GM12873 (cell line): ENCODE measurements around the gene TOPAZ1.
A peak's percentile ranks its signal among the peaks of the same experiment; 100 is the strongest.

Source experiments
- CTCF ChIP-seq: IDR thresholded peaks from 2 replicates; pipeline ENCODE4 v1.5.1; 2012; ENCODE audit warnings: low read depth, mild to moderate bottlenecking, moderate library complexity, low read length, control low read depth; ENCODE audit not compliant: insufficient read depth; ENCODE audit errors: missing control alignments

Gene TOPAZ1

DNA sequence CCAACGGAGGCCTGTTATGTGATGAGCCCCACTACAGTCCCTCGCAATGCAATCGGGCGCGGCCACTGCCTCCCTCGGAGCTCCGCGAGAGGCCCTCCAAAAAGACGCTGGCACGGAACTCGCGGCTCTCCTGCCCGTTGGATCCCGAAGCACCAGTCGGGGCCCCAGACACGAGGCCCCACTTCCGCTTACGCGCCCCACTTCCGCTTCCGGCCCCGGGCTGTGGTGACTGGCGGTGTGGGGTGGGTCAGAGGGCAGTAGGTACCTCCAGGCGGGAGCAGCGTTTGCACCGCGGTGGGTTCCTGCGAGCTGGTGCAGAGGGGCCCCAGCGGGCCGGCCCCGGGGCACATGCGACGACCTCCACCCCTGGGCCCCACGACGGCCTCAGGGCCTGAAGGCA, at the start of gene TOPAZ1:
Gene TOPAZ1 (plus strand): TSS at position 181 of the 400 bp plus-strand sequence. CDS start 168 bp downstream, at position 349.
- no peak for TF ChIP-seq CTCF

DNA sequence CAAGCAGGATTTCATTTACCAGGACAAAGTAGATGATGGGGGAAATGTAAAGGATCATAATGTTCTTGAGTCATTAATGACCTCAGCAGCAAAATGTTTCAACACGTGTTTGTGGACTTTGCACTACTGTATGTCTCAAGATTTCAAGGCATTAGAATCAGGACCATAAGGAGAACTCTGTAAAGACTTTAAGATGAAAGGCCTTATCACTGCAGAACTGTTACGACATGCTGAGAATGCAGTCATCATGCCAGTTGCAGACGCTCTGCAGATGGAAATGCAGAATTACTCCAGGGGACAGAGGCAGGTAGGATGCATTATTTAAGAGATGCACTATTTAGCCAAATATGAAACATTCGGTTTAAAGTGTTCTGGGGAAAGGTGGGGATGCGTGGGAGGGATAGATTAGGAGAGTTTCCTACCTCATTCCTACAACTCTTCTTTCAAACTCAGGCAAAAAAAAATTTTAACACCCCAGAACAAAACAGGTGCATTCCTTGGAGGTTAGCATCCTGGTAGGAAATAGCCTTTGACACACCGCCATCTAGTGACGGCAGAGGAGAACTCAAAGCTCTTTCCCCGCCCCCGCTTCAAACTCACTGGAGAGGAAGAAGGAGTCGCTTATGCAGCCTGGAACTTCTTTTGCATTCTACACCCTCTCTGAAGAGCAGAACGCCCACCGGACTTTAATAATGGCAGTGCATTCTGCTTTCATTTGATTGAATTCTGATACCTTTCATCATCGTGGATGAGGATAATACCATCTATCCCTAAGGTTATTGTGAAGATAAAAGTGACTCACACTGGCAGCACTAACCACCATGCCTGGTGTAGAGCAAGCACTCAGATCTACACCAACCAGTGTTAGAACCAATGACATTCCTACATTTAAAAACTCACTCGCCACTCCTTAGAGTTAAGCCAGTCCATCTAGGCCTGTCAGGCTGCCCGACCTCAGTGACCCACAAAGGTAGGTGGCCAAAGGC, 43.1 kb upstream of the TOPAZ1 start:
- TF ChIP-seq CTCF = peak; percentile 88

DNA sequence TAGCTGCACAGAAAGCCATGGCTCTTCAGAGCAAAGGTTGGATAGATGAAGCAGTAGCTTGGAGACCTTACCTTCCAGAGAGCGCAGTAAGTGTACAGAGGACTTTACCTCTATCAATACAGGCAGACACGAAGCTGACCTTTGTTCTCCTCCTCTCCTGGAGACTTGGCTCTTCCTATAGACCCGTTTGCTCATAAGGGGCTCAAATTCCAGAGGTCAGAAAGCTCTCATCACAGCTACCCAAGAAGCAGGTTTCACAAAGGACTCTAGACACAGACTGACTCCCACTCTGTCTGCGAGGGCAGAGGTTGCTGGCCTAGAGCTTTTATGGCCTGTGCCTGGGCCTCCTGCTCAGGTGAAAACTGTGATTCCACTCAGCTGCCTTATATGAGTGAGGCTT, 35.4 kb upstream of the TOPAZ1 start:
- no peak for TF ChIP-seq CTCF

DNA sequence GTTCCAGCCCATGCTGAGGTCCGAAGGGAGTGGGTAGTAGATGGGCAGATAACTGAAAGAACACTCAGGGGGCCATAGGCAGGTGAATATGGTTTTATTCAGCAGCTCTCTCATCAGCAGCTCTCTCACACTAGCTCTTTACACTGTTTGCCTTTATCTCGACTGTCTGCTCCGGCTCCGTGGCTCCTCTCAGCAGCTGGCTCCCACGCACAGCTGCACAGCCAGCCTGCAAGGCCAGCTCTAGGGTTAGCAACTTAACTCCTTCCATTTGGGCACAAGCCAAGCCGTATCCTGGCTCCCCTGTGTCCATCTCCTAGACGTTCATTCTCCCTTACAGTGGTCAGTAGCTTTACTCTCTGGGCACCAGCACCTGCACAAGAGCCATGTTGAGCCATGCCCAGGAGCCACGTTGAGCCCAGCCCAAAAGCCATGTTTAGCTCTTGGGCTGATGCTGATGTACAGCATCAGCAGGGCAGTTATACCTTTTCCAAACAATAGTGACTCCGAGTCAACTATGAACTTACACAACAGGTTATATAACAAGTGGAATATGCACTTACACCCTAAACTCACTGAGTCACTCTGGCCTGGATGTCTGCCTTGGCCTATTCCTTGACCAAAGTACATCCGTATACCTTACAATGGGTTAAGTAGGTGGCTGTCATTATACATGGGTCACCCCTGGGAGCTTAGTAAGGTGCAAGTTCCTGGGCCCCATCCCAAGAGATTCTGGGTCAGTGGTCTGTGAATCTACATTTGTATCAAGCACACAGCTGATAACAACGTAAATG, 34.6 kb upstream of the TOPAZ1 start:
- TF ChIP-seq CTCF = no peak

DNA sequence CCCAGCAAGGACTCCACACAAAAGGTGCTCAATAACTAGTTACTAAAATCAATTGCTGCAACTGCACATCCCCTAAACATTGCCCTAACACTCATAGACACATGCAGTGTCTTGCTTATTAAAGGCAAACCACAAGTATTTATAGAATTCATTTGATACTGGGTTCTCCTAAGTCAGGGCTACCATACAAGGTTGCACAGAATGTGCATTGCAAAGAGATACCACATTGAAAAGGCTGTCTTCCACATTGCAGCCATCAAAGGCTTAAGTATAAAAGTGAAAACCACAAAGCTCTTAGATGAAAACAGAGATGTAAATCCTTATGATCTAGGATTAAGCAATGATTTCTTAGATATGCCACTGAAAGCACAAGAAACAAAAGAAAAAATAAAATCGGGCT, 33.6 kb upstream of the TOPAZ1 start:
- TF ChIP-seq CTCF = no peak

GRCh38 chr3:44208568-44208967, 33.1 kb upstream of the TOPAZ1 start:
- no peak for TF ChIP-seq CTCF

GRCh38 chr3:44210967-44211366, 30.7 kb upstream of the TOPAZ1 start:
- no peak for TF ChIP-seq CTCF
